Testis (tissue), 5 donors: ENCODE data around the gene CXorf49. TPM values are rescaled to one million over a fixed set of nuclear protein-coding genes. Genes with fewer than 3 reads are reported as not detected.
"Not testable (repeated sequence)": the region's sequence is repeated elsewhere in the genome, so short reads cannot be mapped to it uniquely, and the experiment has no call there.

Experiments
- DNase-seq: peaks from one replicate; pipeline ENCODE4 v3.0.0-alpha.2; 2019
- H3K27ac ChIP-seq, 2 donors: fragments of 200-600 bp; sonication (generic); one replicate each; pipeline ENCODE4 v1.5.1; 2019
- H3K27me3 ChIP-seq: fragments of 200-600 bp; sonication (generic); one replicate; pipeline ENCODE4 v1.5.1; 2019
- H3K36me3 ChIP-seq: fragments of 200-600 bp; sonication (generic); one replicate; pipeline ENCODE4 v1.5.1; 2017; ENCODE audit warnings: low read depth; ENCODE audit errors: missing control alignments
- H3K4me1 ChIP-seq: fragments of 200-600 bp; sonication (generic); one replicate; pipeline ENCODE4 v1.5.1; 2019
- H3K4me3 ChIP-seq, 2 donors: fragments of 200-600 bp; sonication (generic); one replicate each; pipeline ENCODE4 v1.5.1; 2017 to 2019
- H3K9me3 ChIP-seq: fragments of 200-600 bp; sonication (generic); one replicate; pipeline ENCODE4 v1.5.1; 2017
- WGBS, 2 donors: methylation state at CpG; one replicate each; pipeline ENCODE4 v1.1.5; 2018; 5-methylcytosine and 5-hydroxymethylcytosine counted together
- intact Hi-C: fragments of 100-400 bp; cut with DNase I; formaldehyde crosslinking; loops from one replicate; pipeline ENCODE4 v1.15.1; 2023; ENCODE audit warnings: low total_unique reads
- long read RNA-seq, 2 donors: transcript quantifications; one replicate each; lab custom pipeline, GENCODE V29; 2026
- polyA plus RNA-seq: library from polyadenylated mRNA; stranded (reverse); fragments of 350-450 nt; fragmentation: Illumina TruSeq; extraction: RNeasy Lipid Tissue Mini Kit (QIAGEN cat#74804); gene quantifications from one replicate; pipeline ENCODE4 v1.2.3, GENCODE V29; 2014; ENCODE audit warnings: low read depth, low replicate concordance; ENCODE audit not compliant: insufficient read depth
- total RNA-seq, 2 donors: library from RNA; depleted of rRNA; stranded (reverse); fragments of >200 nt; gene quantifications; one replicate each; pipeline ENCODE4 v1.2.3, GENCODE V29; 2016

CXorf49 gene
- total RNA-seq (10 to 100 TPM in 1 of 2 donors, 1 to 10 TPM in 1; 6.9 to 19.1 TPM), polyA plus RNA-seq (6.0 TPM)
- long read RNA-seq, donor 1 = 0 reads
- long read RNA-seq, donor 2 = 0 reads

DNA sequence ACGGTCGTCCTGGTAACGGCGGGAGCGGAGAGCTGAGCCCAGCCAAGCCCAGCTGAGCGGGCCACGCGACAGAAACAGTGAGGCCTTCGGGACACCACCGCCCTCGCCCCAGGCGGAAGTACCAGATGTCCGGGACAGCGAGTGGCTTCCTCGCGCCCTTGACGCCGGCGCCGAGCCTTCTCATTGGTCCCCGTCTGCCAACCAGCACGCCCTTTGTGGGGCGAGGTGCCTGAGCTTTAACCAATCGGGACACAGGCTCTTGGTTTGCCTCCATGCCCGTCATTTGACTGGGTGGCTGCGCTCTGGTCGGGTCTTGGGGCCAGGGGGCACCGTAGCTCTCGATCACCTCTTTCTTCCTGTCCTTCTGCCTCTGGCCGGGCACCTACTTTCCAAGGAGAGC is at the start of gene CXorf49:
CXorf49 (minus strand) TSS at position 101 of the 400 bp plus-strand sequence. CDS start 134 bp downstream, outside the sequence.
- H3K27me3 ChIP-seq, DNase-seq, intact Hi-C loops, H3K4me3 ChIP-seq, H3K4me1 ChIP-seq, H3K9me3 ChIP-seq, H3K27ac ChIP-seq, H3K36me3 ChIP-seq: not testable (repeated sequence)
- WGBS, 2 donors = no CpG with 5 or more reads among the region's 30 CpGs

GRCh38 chrX:71767134-71767533 is 49.0 kb upstream of the CXorf49 start:
- no CpG with 5 or more reads among the region's 14 CpGs for WGBS, 2 donors
- intact Hi-C loops, H3K36me3 ChIP-seq, H3K4me3 ChIP-seq, DNase-seq, H3K27me3 ChIP-seq, H3K4me1 ChIP-seq, H3K9me3 ChIP-seq, H3K27ac ChIP-seq: not testable (repeated sequence)

GRCh38 chrX:71765613-71766012 is 47.5 kb upstream of the CXorf49 start:
- H3K4me1 ChIP-seq, intact Hi-C loops, H3K27ac ChIP-seq, DNase-seq, H3K4me3 ChIP-seq, H3K27me3 ChIP-seq, H3K36me3 ChIP-seq, H3K9me3 ChIP-seq: not testable (repeated sequence)
- WGBS, 2 donors = no CpG with 5 or more reads among the region's 8 CpGs

DNA sequence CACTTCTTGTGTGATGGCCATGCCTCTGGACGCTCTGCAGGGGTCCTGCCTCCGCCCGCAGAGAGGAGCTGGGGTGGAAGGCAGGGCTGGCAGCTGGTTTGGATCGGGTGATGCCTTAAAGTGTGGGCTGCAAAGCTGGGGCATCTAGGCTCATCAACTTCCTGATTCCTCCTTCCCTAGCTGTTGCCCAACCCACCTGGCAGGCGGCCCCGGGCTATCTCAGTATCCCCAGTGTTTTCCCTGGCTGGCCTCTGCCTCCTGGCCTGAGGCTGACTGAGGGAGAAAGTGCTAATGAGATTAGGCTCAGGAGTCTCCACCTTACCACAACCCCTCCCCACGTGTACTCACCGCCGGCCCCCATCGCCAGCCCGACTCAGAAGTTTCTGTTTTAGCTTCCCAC is 46.7 kb upstream of the CXorf49 start:
- H3K27ac ChIP-seq, H3K9me3 ChIP-seq, DNase-seq, H3K4me3 ChIP-seq, H3K36me3 ChIP-seq, intact Hi-C loops, H3K4me1 ChIP-seq, H3K27me3 ChIP-seq: not testable (repeated sequence)
- no CpG with 5 or more reads among the region's 11 CpGs for WGBS, 2 donors

GRCh38 chrX:71763049-71763448 is 45.0 kb upstream of the CXorf49 start, which contains the start of gene CXorf49B:
TSS of gene CXorf49B (plus strand) at chrX:71763349. CDS start at chrX:71763424, 75 bp downstream.
- H3K27ac ChIP-seq, H3K9me3 ChIP-seq, DNase-seq, intact Hi-C loops, H3K4me1 ChIP-seq, H3K27me3 ChIP-seq, H3K4me3 ChIP-seq, H3K36me3 ChIP-seq: not testable (repeated sequence)
- WGBS, 2 donors = no CpG with 5 or more reads among the region's 34 CpGs

GRCh38 chrX:71760688-71761281 is 42.7 kb upstream of the CXorf49 start:
- H3K9me3 ChIP-seq, H3K27ac ChIP-seq, DNase-seq, H3K27me3 ChIP-seq, H3K36me3 ChIP-seq, H3K4me1 ChIP-seq, H3K4me3 ChIP-seq, intact Hi-C loops: not testable (repeated sequence)
- WGBS, 2 donors = no CpG with 5 or more reads among the region's 20 CpGs

DNA sequence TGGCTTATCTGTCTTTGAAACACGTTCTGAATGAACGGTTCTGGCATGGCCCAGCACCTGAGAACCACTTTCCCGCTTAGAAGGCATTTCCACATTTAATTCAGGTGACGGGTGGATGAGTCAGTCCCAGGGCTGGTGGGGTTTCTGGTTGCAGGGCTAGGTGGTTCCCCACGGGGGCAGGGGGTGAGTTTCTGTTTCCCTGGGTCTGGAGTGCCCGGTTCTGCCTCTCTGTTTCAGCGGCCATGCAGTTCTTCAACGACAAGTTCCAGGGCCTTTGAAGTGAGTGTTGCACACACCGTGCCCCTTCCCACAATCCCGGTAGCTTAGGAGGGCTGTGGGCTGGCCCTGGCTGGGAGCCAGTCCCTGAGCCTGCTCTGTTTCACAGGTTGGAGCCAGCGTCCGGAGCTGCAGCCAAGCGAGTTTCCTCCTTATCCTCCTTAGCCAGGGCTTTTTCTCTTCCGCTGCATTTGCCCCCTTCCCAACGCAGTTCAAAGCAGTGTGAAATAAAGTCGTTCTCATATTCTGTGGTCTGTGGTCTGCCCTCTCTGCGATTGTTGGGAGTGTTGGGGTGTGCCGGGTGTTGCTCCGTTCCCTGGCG is 2.3 kb upstream of the CXorf49 start:
- H3K4me1 ChIP-seq, H3K27me3 ChIP-seq, H3K36me3 ChIP-seq, H3K27ac ChIP-seq, H3K4me3 ChIP-seq, intact Hi-C loops, DNase-seq, H3K9me3 ChIP-seq: not testable (repeated sequence)
- WGBS, 2 donors = no CpG with 5 or more reads among the region's 20 CpGs

- peak; percentile 1 for DNase-seq
- WGBS, 2 donors = no CpG with 5 or more reads among the region's 30 CpGs
- H3K27me3 ChIP-seq, intact Hi-C loops, H3K36me3 ChIP-seq, H3K27ac ChIP-seq, H3K4me3 ChIP-seq, H3K9me3 ChIP-seq, H3K4me1 ChIP-seq: not testable (repeated sequence)
Observed at GRCh38 chrX:71719195-71719594, 1.1 kb upstream of the CXorf49 start.

- H3K9me3 ChIP-seq, H3K27me3 ChIP-seq, H3K4me1 ChIP-seq, H3K4me3 ChIP-seq, H3K36me3 ChIP-seq, DNase-seq, H3K27ac ChIP-seq, intact Hi-C loops: not testable (repeated sequence)
- WGBS, 2 donors = no CpG with 5 or more reads among the region's 12 CpGs
Observed at GRCh38 chrX:71716323-71716722, 1.8 kb downstream of the CXorf49 start.

DNA sequence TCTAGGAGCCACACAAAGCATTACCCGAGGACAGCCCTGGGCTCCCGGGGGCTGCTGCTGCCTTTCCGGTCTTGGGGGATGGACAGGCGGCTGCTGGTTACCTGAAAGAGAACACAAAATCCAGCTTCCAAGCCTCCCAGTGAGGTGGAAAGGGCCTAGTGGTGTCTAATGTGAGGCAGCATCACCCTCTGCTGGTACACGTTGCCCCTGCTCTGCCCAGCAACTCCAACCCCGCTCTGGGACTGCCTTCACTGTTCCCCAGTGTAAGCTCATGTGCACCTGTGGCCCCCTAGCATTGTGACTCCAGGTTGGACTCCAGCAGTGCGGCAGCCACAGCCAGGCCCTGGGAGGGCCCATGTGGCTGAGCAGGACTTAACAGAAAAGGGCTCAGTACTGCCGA is 2.5 kb downstream of the CXorf49 start:
- H3K4me1 ChIP-seq, H3K9me3 ChIP-seq, H3K36me3 ChIP-seq, H3K4me3 ChIP-seq, DNase-seq, H3K27ac ChIP-seq, intact Hi-C loops, H3K27me3 ChIP-seq: not testable (repeated sequence)
- no CpG with 5 or more reads among the region's 8 CpGs for WGBS, 2 donors

DNA sequence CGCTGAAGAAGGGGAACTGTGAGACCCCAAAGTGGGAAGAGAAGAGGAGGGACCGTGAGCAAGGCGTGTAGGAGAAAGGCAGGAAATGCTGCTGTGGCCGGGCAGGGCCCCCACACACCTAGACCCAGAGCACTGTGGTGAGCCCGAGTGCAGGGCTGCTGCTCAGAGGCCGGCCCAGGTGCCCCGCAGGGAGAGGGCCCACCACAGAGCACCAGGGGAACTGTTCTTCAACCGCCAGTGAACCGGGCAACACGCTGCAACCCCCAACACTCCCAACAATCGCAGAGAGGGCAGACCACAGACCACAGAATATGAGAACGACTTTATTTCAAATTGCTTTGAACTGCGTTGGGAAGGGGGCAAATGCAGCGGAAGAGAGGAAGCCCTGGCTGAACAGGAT is 4.0 kb downstream of the CXorf49 start:
- no CpG with 5 or more reads among the region's 14 CpGs for WGBS, 2 donors
- H3K27me3 ChIP-seq, H3K4me3 ChIP-seq, H3K27ac ChIP-seq, H3K9me3 ChIP-seq, intact Hi-C loops, H3K4me1 ChIP-seq, H3K36me3 ChIP-seq, DNase-seq: not testable (repeated sequence)

- H3K4me3 ChIP-seq, H3K4me1 ChIP-seq, H3K27me3 ChIP-seq, DNase-seq, H3K36me3 ChIP-seq, H3K9me3 ChIP-seq, intact Hi-C loops, H3K27ac ChIP-seq: not testable (repeated sequence)
- no CpG with 5 or more reads among the region's 12 CpGs for WGBS, 2 donors
Observed at GRCh38 chrX:71702853-71703252, 15.2 kb downstream of the CXorf49 start.
